Measurements from ENCODE around the gene GIT2. TPM values are rescaled to one million over a fixed set of nuclear protein-coding genes. Genes with fewer than 3 reads are reported as not detected.

Gene GIT2
- total RNA-seq, 1 experiment from 2014 or later = 21.7 TPM

DNA sequence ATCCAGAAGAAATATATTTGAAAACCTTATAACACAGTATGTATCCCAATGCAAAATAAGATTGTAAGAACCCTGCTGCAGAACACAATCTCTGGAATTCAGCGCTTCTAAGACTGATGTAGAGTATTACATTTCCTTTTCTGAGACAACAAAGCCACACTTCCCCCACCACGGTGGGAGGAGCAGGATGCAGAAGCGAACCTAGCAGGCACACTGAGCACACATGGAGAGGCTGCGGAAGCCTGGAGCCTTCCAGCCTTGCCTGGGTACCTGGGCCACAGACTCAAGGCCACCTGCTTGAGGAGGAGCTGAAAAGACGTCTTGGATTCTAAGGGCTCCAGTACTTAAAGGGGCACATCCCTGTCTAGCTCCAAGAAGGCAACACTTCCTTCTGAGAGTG is 49.7 kb downstream of the GIT2 start:
- peaks cover 14% of the 10 kb centered on the region for H3K36me3 Mint-ChIP-seq
- ChIA-PET CTCF (interaction anchor here (0.7 to 1.5 kb wide), 4 partner anchors 18 to 485 kb away, joined by 3 to 5 read pairs (median 4); no protein-coding TSS in a partner anchor), POLR2A (no interaction called here)
- peak overlapping the region; percentile 92 for H3K27ac Mint-ChIP-seq
- peak; percentile 44 for DNase-seq (ENCODE audit: low spot score)
- peak overlapping the region; percentile 23; the same call in 1 of the 2 replicates for H3K4me3 Mint-ChIP-seq
- ATAC-seq = peak; percentile 87
- H3K9me3 Mint-ChIP-seq = no peaks in the 10 kb centered on the region
- peaks cover 30% of the 10 kb centered on the region for H3K4me1 Mint-ChIP-seq
- TF ChIP-seq ETV6 (CRISPR knock-in tag; IDR thresholded peaks at IDR 0.05) = peak; percentile 34; the same call in 1 of the 2 replicates
- TF ChIP-seq CREB1 (CRISPR knock-in tag; IDR thresholded peaks at IDR 0.05) = no peak
- no peak for TF ChIP-seq NR1H2 (CRISPR knock-in tag; IDR thresholded peaks at IDR 0.05)
- TF ChIP-seq RELA (CRISPR knock-in tag; IDR thresholded peaks at IDR 0.05; ENCODE audit: borderline replicate concordance) = no peak
- TF ChIP-seq CBFB (CRISPR knock-in tag; IDR thresholded peaks at IDR 0.05; ENCODE audit: low read depth) = no peak
- TF ChIP-seq, protein P1, sequence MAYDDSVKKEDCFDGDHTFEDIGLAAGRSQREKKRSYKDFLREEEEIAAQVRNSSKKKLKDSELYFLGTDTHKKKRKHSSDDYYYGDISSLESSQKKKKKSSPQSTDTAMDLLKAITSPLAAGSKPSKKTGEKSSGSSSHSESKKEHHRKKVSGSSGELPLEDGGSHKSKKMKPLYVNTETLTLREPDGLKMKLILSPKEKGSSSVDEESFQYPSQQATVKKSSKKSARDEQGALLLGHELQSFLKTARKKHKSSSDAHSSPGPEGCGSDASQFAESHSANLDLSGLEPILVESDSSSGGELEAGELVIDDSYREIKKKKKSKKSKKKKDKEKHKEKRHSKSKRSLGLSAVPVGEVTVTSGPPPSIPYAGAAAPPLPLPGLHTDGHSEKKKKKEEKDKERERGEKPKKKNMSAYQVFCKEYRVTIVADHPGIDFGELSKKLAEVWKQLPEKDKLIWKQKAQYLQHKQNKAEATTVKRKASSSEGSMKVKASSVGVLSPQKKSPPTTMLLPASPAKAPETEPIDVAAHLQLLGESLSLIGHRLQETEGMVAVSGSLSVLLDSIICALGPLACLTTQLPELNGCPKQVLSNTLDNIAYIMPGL (CRISPR knock-in tag; IDR thresholded peaks at IDR 0.05) = no peak
- TF ChIP-seq, protein P2, sequence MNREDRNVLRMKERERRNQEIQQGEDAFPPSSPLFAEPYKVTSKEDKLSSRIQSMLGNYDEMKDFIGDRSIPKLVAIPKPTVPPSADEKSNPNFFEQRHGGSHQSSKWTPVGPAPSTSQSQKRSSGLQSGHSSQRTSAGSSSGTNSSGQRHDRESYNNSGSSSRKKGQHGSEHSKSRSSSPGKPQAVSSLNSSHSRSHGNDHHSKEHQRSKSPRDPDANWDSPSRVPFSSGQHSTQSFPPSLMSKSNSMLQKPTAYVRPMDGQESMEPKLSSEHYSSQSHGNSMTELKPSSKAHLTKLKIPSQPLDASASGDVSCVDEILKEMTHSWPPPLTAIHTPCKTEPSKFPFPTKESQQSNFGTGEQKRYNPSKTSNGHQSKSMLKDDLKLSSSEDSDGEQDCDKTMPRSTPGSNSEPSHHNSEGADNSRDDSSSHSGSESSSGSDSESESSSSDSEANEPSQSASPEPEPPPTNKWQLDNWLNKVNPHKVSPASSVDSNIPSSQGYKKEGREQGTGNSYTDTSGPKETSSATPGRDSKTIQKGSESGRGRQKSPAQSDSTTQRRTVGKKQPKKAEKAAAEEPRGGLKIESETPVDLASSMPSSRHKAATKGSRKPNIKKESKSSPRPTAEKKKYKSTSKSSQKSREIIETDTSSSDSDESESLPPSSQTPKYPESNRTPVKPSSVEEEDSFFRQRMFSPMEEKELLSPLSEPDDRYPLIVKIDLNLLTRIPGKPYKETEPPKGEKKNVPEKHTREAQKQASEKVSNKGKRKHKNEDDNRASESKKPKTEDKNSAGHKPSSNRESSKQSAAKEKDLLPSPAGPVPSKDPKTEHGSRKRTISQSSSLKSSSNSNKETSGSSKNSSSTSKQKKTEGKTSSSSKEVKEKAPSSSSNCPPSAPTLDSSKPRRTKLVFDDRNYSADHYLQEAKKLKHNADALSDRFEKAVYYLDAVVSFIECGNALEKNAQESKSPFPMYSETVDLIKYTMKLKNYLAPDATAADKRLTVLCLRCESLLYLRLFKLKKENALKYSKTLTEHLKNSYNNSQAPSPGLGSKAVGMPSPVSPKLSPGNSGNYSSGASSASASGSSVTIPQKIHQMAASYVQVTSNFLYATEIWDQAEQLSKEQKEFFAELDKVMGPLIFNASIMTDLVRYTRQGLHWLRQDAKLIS (CRISPR knock-in tag; IDR thresholded peaks at IDR 0.05; ENCODE audit: borderline replicate concordance) = no peak
- TF ChIP-seq, protein P3, sequence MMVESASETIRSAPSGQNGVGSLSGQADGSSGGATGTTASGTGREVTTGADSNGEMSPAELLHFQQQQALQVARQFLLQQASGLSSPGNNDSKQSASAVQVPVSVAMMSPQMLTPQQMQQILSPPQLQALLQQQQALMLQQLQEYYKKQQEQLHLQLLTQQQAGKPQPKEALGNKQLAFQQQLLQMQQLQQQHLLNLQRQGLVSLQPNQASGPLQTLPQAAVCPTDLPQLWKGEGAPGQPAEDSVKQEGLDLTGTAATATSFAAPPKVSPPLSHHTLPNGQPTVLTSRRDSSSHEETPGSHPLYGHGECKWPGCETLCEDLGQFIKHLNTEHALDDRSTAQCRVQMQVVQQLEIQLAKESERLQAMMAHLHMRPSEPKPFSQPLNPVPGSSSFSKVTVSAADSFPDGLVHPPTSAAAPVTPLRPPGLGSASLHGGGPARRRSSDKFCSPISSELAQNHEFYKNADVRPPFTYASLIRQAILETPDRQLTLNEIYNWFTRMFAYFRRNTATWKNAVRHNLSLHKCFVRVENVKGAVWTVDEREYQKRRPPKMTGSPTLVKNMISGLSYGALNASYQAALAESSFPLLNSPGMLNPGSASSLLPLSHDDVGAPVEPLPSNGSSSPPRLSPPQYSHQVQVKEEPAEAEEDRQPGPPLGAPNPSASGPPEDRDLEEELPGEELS (CRISPR knock-in tag; IDR thresholded peaks at IDR 0.05) = 0 out of 2 replicates have a peak, but pooled peaks have one; percentile 21
- no peak for TF ChIP-seq ZNF317 (CRISPR knock-in tag; IDR thresholded peaks at IDR 0.05; ENCODE audit: borderline replicate concordance, low read depth)
- TF ChIP-seq ZBTB21 (CRISPR knock-in tag; IDR thresholded peaks at IDR 0.05; ENCODE audit: borderline replicate concordance) = 0 out of 2 replicates have a peak, but pooled peaks have one; percentile 40
- H3K27me3 Mint-ChIP-seq (ENCODE audit: low read depth) = no peaks in the 10 kb centered on the region

DNA sequence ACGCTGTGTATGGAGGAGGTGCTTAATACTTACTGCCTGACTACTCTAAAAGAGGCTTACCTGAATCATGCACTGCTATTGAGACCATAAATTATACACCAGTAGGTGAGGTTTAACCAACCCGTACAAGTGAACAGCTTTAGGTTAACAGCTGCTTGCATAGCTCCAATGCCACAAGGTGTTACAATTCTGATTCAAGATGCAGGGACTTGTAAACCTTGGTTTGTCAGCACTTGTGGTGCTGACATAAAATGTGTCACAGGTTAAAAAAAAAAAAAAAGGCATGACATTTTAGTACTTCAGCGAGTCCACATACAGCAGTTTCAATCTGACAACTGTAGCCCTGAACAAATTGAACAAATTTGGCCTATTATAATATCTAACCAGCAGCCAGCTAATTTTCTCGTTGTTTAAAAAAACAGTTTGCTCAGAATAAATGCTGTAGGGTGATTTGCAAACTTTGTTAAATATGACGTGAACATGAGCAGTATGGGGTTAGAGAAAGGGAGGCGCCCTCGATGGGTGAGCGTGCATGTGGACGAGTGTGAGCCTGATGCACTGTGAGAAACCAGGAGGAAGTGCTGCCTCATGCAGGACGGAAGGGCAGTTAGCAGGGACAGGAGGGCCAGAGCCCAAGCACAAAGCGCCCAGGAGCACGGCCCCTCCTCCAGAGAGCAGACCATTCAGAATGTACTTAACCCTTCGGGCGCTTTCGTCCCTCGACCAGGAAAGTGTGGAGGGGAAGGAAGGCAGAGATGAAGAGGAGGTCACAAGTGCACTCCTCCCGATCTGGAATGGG is 51.4 kb downstream of the GIT2 start:
- Mint-ChIP-seq H3K4me3 (peak overlapping the region; percentile 45), H3K27ac (peak overlapping the region; percentile 91), H3K27me3 (ENCODE audit: low read depth) (no peaks in the 10 kb centered on the region), H3K36me3 (peaks cover 3% of the 10 kb centered on the region; the same call in 1 of the 2 replicates), H3K9me3 (no peaks in the 10 kb centered on the region), H3K4me1 (peaks cover 30% of the 10 kb centered on the region)
- DNase-seq (ENCODE audit: low spot score) (peak; percentile 78), ATAC-seq (peak; percentile 96)
- ChIA-PET POLR2A (interaction anchor here (0.6 kb wide), 1 partner anchor 44 kb away, joined by 3 read pairs; no protein-coding TSS in a partner anchor), CTCF (interaction anchor here (0.8 to 1.9 kb wide), 3 partner anchors 19 to 100 kb away, joined by 3 to 7 read pairs (median 6); no protein-coding TSS in a partner anchor)
- TF ChIP-seq ETV6 (CRISPR knock-in tag; IDR thresholded peaks at IDR 0.05) (0 out of 2 replicates have a peak, but pooled peaks have one; percentile 67), CREB1 (CRISPR knock-in tag; IDR thresholded peaks at IDR 0.05) (peak; percentile 71; the same call in 1 of the 2 replicates), TEAD1 (CRISPR knock-in tag; IDR thresholded peaks at IDR 0.05) (peak; percentile 66), ZBTB21 (CRISPR knock-in tag; IDR thresholded peaks at IDR 0.05; ENCODE audit: borderline replicate concordance) (peak; percentile 88), ZNF263 (CRISPR knock-in tag; IDR thresholded peaks at IDR 0.05; ENCODE audit: low read depth) (no peak), TCF7 (CRISPR knock-in tag; IDR thresholded peaks at IDR 0.05; ENCODE audit: low read depth) (no peak), FOXP1 (CRISPR knock-in tag; IDR thresholded peaks at IDR 0.05; ENCODE audit: borderline replicate concordance) (peak; percentile 59; the same call in 1 of the 2 replicates), ZNF138 (CRISPR knock-in tag; conservative IDR thresholded peaks at IDR 0.05) (peak; percentile 84; the same call in 1 of the 2 replicates), TP53 (CRISPR knock-in tag; IDR thresholded peaks at IDR 0.05) (peak; percentile 78), ZNF121 (CRISPR knock-in tag; IDR thresholded peaks at IDR 0.05) (peak; percentile 97), NFE2L1 (CRISPR knock-in tag; IDR thresholded peaks at IDR 0.05) (peak; percentile 96), SMAD3 (CRISPR knock-in tag; IDR thresholded peaks at IDR 0.05; ENCODE audit: borderline replicate concordance) (no peak), SP1 (CRISPR knock-in tag; conservative IDR thresholded peaks at IDR 0.05) (0 out of 2 replicates have a peak, but pooled peaks have one; percentile 44), FOXK1 (CRISPR knock-in tag; IDR thresholded peaks at IDR 0.05) (peak; percentile 63; the same call in 1 of the 2 replicates)
- TF ChIP-seq, protein P3 (CRISPR knock-in tag; IDR thresholded peaks at IDR 0.05) = peak; percentile 77; the same call in 1 of the 2 replicates
- TF ChIP-seq, protein P4, sequence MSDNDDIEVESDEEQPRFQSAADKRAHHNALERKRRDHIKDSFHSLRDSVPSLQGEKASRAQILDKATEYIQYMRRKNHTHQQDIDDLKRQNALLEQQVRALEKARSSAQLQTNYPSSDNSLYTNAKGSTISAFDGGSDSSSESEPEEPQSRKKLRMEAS (CRISPR knock-in tag; IDR thresholded peaks at IDR 0.05) = peak; percentile 98

All from WTC11 (cell line).